Non-pigmented ciliary epithelial cell (primary cell): ENCODE measurements around the gene TMEM86B.
"Not testable (repeated sequence)": the region's sequence is repeated elsewhere in the genome, so short reads cannot be mapped to it uniquely, and the experiment has no call there.

ENCODE experiments used
- DNase-seq: peaks from one replicate; pipeline ENCODE4 v3.0.0-alpha.2; 2010; ENCODE audit warnings: low read depth

The TMEM86B gene

DNA sequence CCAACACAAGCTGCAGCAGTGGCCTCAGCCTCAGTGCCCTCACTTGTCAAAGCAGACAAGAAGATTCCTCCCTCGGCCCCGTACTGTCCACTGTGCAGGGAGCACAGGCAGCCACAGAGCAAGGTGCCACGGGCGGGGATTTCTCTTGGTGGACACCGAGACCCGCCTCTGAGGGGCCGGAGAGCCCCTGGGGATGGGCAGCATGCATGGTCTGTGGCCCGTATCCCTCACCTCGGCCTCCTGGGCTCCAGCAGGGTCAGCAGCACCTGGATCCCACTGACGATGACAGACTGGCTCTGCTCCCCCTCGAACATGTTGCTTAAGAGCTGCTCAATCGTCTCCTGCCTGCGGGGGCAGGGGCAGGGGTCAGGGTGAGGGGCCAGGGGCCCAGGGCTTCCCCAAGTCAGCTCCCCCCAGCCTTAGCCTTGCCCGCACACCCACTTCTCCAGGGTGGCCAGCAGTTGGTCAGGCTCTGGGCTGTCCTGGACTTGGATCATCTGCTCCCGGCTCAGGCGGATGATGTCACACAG, 13.4 kb upstream of the TMEM86B start:
- no peak for DNase-seq

DNA sequence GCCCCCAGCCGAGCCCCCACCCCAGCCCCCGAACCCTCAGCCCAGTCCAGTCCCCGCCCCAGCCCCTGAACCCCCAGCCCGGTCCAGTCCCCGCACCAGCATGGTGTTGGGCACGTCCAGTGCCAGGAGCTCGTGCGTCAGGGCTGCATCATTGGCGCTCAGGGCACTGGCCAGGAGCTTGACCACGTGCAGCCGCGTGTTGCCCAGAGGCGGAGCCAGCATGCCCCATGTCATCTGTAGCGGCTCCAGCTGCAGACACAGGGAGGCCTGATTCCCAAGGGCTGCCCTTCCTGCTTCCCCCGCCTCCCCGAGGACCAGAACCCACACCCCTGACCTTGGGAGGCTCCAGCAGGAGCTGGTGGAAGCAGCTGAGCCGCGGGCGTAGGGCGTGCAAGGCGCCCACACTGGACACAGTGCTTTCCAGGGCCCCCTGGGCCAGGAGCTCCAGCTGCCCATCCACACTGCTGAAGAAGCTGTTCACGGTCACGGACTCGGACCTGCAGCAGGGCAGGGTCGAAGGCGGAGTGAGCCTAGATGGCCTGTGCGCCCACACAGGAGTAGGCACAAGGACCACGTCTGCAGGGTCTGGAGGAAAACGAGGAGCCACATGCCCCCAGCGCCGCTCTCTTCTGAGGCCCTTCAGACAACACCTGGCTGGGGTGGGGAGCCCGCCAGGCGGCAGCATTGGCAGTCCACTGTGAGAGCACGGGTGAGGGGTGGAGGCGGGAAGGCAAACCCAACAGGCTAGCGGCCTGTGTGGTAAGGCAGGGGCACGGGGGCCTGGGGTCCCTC, 12.8 kb upstream of the TMEM86B start:
- DNase-seq = no peak

DNA sequence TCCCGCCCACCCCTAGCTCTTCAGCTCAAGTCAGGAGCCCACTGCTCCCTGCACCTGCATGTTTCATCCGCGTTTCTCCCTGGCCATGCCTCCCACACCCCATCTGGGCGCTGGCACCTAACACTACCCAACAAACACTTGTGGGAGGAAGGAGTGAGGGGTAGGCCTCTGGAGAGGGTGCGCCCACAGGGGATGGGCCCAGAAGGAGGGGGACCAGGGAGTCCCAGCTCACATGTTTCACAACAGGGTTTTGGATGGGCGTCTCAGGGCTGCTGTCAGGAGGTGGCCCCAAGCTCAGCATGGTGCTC, 12.1 kb upstream of the TMEM86B start:
- DNase-seq = no peak

DNA sequence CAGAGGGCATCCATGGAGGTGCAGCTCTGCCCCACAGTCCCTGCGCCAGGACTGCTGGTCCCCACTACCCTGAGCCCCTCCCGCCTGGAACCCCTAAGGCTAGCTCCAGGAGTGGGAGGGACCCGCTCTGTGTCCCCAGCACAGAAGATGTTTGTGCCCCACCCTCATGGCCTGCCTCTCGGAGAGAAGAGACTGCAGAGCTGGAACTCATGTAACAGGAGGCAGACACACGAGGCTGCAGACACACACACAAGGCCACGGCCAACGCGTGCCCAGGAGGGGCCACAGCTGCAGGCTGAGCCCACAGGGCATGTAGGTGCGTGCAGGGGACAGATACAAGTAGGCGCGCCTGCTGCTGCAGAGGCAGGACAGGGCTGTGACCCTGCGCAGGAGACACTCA, 10.4 kb upstream of the TMEM86B start:
- no peak for DNase-seq

DNA sequence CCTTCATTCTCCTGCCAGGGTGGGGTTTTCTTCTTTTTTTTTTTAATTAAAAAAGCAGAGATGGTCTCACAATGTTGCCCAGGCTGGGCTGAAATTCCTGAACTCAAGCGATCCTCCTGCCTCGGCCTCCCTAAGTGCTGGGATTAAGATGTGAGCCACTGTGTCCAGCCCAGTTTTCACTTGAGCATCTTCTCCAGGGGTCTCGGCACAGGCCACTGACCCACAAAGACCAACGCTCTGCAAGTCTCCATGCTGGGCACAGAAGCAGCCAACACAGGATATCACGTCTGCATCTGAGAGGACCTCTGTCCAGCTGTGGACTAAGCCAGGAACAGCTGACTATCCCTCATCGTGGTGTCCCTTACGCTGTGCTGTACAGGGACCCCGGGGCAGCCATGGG, 9.5 kb upstream of the TMEM86B start:
- no peak for DNase-seq

DNA sequence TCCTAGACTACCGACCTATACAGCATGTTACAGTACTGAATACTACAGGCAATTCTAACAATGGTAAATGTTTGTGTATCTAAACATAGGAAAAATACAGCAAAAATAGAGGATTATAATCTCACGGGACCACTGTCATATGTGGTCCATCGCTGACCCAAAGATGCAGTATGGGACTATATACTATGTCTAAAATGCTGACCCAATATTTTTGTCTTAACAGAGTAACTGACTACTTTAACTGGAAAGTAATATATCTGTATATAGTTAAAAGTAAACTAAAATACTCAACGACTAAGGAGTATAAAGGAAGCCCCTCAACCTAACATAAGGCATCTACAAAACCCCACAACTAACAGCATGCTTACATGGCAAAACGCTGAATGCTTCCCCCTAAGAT, 4.4 kb upstream of the TMEM86B start:
- no peak for DNase-seq

DNA sequence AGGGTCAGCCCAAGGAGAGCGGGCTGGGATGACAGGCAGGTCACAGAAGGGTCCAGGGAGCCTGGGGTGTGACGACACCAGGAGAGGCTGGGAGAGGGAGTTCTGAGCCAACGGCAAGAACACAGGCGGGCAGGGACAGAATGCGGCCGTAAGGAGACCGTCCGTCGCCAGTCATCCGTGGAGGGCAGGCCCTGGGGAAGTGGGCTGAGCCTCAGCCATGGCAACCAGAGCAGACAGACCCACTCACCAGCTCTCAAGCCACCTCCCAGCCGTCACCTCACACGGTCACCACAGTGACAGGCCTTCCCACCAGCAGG, 3.7 kb upstream of the TMEM86B start:
- DNase-seq = no peak

DNA sequence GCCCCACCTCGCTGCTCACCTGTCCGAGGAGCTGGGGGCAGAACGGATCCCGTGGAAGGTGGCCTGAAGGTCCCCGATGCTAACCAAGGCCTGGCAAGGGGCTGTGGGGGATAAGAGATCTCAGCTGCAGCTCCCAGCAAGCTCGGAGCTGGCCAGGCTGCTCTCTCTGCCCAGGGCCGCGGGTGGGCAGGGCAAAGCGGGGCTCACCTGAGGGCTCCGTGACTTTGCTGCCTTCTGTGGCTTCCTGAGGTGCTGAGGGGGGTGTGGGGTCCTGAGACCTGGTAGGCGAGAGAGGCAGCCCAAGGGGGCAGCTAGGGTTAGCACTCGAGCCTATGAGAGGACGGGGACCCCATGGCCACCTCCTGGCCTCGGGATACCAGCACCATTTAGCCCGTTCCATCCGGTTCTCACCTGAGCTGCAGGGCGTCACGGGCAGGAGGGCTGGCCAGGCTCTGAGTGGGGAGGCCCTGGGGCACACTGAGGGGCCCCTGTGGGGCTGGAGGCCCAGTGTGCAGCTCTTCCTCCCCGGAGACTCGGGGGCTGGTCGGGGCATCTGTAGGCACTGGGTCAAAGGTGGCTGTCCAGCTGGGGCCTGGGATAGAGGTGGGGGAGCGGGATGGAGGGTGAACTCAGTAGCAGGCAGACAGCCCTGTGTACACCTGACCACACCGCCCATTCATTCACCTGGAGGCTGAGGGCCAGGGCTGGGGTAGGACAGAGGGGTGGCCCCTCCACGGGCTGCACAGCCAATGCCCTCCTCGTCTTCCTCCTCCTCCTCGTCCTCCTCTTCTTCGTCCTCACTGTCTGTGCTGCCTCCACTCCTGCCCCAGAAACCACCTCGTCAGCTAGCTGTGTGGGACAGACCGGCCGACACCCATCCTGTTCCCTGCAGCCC, 3.1 kb upstream of the TMEM86B start:
- DNase-seq = no peak

DNA sequence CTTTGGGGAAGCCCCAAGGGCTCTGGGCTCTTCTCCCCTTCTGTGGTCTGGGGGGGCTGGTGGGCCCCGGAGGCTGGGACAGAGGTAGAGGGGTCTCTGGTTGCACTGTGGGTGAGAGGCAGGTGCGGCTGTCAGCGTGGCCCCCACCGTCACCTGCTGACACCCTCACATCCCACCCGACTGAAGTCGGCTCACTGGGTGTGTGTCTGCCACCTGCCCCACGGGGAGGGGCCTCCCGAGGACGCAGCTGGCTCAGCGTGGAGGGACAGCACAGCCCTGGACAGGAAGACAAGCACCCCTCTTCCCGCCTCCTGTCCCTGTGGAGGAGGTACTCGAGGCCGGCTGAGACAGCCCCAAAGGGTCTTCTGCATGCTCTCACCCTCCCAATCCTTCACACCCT, 2.2 kb upstream of the TMEM86B start:
- DNase-seq = no peak

DNA sequence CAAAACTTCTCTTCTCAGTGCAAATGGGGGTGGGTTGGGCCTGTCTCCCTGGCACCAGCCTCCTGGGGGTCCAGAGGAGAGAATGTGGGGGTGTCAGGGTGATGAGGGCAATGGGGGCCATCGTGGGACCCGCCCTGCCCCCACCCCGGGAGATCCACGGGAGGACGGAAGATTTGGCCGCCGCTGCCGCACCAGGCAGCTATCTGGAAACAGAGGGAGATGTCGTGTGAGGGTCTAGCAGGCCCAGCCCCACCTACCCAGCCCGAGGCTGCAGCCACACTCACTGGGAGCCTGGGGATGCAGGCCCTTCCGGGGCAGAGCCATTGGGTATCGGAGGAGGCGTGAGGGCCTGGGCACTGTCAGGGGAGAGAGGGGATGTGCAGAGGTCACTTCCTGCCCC, 1.8 kb upstream of the TMEM86B start:
- DNase-seq = no peak

DNA sequence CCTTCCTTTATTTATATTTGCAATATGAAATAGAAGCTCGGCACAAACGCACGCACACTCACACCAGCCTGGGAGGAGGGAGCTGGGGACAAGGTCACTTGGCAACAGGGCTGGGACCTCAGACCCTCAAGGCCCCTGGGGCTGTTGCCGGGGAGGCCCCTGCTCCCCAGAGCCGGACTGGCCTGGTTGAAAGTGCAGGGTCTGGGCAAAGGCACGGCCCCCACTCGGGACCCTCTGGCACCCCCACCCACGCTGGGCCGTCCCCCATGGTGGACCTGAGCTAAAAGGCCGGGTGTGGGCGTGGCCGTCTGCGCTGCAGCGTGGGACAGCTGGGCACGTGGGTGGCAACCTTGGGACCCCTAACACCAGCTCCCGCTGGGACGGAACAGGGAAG, 1.2 kb upstream of the TMEM86B start:
- DNase-seq = no peak

DNA sequence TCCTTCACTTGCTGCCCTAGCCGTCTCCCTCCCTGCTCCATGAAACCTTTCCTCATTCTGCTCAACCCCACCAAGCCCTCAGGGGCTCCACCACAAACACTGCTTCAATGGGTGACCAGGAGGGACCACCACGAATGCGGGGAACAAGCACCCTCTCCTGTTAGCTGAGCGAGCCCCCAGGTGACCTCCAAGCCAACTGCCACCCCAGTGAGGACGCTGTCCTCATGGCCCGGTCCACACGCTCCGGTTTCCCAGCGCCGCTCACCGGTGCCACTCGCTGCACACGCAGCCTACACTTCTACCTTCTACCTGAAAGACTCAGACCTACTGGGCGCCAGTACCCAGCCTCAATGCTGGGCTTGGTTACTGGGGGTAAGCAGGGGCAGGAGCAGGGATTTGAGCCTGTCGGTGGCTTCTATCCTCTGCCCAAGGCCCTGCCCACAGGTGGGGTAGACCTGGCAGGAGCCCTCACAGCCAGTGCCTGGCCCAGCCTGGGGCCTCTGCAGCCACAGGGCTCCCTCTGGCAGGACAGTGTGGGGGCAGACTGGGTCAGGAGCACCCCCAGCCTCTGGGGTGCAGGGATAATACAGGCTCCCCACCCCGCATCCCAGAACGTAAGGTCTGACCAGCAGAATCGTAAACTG, 704 bp upstream of the TMEM86B start:
- DNase-seq = no peak

DNA sequence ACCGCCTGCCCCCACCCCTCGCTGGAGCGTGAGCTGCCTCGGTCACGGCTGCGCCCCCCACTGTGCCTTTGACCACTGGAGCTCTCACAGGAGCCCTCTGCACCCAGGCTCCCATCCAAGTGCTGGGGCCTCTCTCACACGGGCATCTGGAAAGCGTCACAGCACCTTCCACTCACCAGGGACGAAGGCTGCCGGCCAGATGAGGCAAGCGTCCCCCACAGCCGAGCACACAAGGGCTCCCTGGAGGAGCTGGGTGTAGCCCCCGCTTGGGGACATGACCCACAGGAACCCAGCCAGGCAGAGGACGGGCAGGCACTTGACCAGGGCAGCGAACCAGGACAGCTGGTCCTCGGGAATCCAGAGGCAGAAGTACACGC, 560 bp downstream of the TMEM86B start:
- no peak for DNase-seq

DNA sequence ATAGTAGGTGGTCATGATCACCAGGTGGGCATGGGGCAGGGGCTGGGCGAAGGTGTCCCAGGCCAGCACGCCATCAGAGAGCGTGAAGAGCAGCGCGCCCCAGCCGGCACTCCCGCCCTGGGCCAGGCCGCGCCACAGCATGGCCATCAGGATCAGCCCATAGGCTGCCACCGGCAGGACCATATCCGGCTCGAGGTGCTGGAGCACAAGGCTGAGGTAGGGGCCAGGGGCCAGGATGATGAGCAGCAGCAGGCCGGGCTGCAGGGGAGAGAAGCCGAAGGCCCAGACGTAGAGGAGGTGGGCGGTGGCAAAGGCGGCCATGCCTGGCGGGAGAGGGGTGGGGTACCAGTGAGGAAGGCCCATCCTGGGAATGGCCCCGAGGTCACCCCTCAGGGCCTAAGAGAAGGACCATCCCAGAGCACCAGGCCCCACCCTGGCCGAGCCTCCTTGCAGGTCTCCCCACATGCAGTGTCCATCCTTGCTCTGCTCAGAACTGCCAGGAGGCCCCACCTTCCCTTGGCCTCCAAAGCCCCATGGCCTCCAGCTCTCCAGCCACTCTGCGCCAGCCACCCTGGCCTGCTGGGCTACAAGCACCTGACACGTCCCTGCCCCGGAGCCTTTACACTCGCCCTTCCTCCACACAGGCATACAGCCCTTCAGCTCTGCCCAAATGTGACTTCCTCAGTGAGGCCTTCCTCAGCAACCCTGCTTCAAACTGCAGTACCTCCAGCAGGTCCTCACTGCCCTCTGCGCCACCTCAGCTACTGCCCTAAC, 1.1 kb downstream of the TMEM86B start:
- DNase-seq = no peak

DNA sequence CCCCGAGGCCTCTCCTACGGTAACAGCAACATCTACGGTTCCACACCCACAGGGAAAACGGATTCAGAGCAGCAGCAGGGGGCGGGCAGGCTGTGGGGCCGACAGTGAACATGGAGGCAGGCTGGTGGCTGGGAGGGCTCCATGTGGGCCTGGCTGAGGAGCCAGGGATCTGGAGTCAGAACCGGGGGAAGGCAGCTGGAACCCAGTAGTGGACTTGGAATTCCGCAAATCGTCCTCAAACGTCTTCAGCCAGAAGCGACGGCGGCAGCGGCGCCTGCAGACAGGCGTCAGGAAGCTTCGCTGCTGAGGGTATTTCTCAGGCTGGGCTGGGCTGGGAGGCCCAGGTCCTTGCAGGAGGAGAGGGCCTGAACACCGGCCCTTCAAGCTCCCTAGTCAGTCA, 1.8 kb downstream of the TMEM86B start:
- no peak for DNase-seq

DNA sequence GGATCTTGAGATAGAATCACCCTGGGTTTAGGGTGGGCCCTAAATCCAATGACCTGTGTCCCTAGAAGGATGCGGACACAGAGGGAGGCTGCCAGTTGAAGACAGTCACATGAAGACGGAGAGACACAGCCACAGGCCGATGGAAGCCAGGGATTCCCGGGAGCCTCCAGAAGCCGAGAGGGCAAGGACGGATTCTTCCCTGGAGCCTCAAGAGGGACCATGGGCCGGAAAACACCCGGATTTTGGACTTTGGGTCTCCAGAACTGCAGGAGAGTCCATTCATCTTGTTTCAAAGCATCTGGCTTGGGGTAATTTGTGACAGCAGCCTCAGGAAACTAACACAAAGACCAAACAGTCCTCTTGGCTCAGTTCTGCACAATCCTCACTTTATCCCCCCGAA, 2.3 kb downstream of the TMEM86B start:
- DNase-seq = no peak

DNA sequence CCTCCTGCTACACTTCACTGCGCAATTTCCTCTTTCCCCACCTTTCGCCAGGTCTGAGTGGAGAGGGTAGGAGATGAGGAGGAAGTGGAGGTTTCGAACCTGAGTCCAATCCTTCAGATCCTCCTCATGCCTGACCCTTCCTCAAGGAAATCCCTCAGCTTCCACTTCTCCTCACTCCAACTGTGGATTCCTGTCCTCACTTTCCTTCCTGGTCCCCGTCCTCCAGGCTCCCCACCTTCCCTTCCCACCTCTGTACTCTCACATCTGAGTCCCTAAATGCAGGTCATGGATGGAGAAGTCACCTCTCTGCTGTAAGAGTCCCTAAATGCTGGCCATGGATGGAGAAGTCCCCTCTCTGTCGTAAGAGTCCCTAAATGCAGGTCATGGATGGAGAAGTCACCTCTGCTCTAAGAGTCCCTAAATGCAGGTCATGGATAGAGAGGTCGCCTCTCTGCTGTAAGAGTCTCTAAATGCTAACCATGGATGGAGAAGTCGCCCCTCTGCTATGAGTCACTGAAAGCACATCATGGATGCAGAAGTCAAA, 3.1 kb downstream of the TMEM86B start:
- no peak for DNase-seq

DNA sequence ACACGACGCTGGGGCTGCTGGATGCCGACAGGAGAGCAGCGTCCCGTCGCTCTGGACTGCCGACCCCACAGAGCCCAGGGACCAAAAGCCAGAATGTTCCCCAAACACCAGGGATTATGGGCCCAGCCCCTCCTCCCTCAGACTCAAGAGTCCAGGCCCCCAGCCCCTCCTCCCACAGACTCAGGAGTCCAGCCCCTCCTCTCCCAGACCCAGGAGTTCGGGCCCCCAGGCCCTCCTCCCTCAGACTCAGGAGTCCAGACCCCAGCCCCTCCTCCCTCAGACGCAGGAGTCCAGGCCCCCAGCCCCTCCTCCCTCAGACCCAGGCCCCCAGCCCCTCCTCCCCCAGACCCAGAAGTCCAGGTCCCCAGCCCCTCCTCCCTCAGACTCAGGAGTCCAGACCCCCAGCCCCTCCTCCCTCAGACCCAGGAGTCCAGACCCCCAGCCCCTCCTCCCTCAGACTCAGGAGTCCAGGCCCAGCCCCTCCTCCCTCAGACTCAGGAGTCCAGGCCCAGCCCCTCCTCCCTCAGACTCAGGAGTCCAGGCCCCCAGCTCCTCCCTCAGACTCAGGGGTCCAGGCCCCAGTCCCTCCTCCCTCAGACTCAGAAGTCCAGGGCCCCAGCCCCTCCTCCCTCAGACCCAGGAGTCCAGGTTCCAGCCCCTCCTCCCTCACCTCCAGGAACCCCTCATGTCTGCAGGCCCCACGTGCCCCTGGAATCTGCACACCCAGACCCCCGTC, 3.7 kb downstream of the TMEM86B start:
- DNase-seq = not testable (repeated sequence)

DNA sequence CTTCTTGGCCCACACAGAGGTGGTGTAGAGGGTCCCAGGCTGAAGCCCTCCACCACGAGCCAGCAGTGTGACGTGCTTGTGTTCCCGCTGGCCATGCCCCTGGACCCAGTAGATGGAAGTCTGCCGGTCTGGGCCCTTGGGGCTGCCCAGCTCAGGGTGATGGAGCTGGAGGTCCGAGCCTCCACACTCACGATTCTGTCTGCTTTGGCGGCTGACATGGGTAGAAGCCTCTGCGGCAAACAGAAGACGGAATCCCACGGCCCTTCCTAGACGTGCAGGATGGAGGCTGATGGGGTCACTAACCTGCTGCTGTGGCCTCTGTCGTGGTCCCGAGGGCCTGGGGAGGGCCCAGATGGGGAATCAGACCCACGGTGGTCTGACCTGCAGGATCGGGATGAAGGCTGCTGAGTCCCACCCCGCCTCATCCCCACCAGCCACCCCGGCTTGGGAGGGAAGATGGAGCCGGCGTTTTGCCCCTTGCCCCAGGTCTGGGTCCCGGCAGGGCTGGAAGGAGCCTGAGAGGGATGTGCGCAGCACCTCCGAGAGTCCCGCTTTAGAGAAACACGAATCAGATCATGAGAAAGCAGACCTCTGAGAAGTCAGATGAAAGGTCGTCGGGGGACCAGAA, 4.4 kb downstream of the TMEM86B start:
- DNase-seq = no peak

DNA sequence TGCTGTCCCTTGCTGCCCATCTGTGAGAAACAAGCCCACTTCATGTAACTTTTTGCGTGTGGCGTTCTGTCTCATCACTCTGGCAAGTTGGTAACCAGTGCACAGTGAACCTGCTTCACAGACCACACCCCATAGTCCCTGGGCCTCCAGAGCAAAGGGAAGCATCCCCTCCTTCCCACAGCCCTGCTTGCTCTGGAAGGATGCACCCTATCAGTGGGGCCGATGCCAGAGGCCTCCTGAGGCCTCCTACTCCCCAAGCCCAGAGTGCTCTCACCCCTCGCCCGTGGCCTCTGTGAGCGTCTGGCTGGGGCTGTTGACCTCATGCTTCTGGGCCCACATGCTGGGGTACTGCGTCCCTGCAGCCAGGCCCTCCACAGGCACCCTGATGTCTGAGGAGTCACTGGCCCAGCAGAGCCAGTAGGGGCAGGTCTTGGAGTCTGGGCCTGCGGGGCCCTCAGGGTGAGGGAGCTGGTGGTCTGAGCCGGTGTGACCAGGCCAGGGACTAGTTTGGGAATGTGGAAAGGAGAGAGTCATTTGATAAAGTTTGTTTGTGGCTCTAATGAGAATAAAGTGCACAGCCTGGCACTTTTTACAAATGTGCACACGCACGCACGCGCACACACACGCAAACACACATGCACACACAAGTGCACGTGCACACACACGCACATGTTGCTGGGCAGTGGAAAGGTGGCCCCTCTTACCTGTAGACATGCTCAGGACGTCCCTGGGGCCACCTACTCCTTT, 5.1 kb downstream of the TMEM86B start:
- DNase-seq = no peak
